K562 (cell line): ENCODE measurements around the gene TOR1AIP1. TPM values are rescaled to one million over a fixed set of nuclear protein-coding genes. Genes with fewer than 3 reads are reported as not detected.

Experiments used
- ARHGAP35 ChIP-seq: fragments of 450-650 bp; IDR thresholded peaks from 2 replicates; pipeline ENCODE4 v1.6.1; 2018; ENCODE audit not compliant: partially characterized antibody
- ARID3B ChIP-seq: fragments of 250-450 bp; sonication (Bioruptor Pico); IDR thresholded peaks from 2 replicates; pipeline ENCODE4 v1.4.0; 2020; ENCODE audit warnings: borderline replicate concordance
- ARNT ChIP-seq, 2 experiments: fragments of 450-650 bp; IDR thresholded peaks; 2 replicates each; pipeline ENCODE4 v1.6.1; 2016; ENCODE audit warnings: mild to moderate bottlenecking in 1 of 2
- CEBPB ChIP-seq: fragments of 450-650 bp; IDR thresholded peaks from 2 replicates; pipeline ENCODE4 v1.6.1; 2016; ENCODE audit warnings: missing genetic modification characterization, missing compliant biosample characterization
- DMBX1 ChIP-seq: fragments of 250-450 bp; sonication (Bioruptor Pico); IDR thresholded peaks from 2 replicates; pipeline ENCODE4 v1.8.0; 2022; ENCODE audit warnings: inconsistent platforms, mild to moderate bottlenecking, moderate library complexity, borderline replicate concordance
- EP400 ChIP-seq: fragments of 450-650 bp; IDR thresholded peaks from 2 replicates; pipeline ENCODE4 v1.6.1; 2017; ENCODE audit warnings: antibody characterized with exemption, mild to moderate bottlenecking, moderate library complexity
- GABPB1 ChIP-seq: sonication (generic); formaldehyde crosslinking; IDR thresholded peaks from 2 replicates; pipeline ENCODE4 v1.8.0; 2022; ENCODE audit warnings: mild to moderate bottlenecking, missing genetic modification reagents
- GTF2E2 ChIP-seq: fragments of 200-800 bp; sonication (Bioruptor generic); IDR thresholded peaks from 2 replicates; pipeline ENCODE4 v1.6.1; 2016; ENCODE audit warnings: missing genetic modification characterization, missing compliant biosample characterization
- L3MBTL2 ChIP-seq: fragments of 450-650 bp; IDR thresholded peaks from 2 replicates; pipeline ENCODE4 v1.6.1; 2016; ENCODE audit warnings: mild to moderate bottlenecking, moderate library complexity
- MCM7 ChIP-seq, 2 experiments: fragments of 450-650 bp; IDR thresholded peaks; 2 replicates each; pipeline ENCODE4 v1.6.1; 2016 to 2018
- NONO ChIP-seq, 2 experiments: fragments of 200-400 bp in 1 of 2; fragments of 450-650 bp in 1 of 2; formaldehyde crosslinking in 1 of 2; IDR thresholded peaks; 2 replicates each; pipeline ENCODE4 v1.6.1; 2017; ENCODE audit warnings: low read depth in 2 of 2, mild to moderate bottlenecking in 2 of 2, moderate library complexity in 2 of 2, low read length in 1 of 2
- NR1H2 ChIP-seq: sonication (generic); formaldehyde crosslinking; IDR thresholded peaks from 2 replicates; pipeline ENCODE4 v1.4.0; 2020; ENCODE audit warnings: mild to moderate bottlenecking, missing genetic modification reagents
- SIN3B ChIP-seq: fragments of 450-650 bp; IDR thresholded peaks from 2 replicates; pipeline ENCODE4 v1.6.1; 2017; ENCODE audit warnings: low read depth, mild to moderate bottlenecking, moderate library complexity
- SNAPC5 ChIP-seq: fragments of 250-450 bp; sonication (Bioruptor Pico); IDR thresholded peaks from 2 replicates; pipeline ENCODE4 v1.8.0; 2021; ENCODE audit warnings: moderate library complexity, mild to moderate bottlenecking, inconsistent platforms
- THRAP3 ChIP-seq: fragments of 450-650 bp; IDR thresholded peaks from 2 replicates; pipeline ENCODE4 v1.6.1; 2016; ENCODE audit warnings: mild to moderate bottlenecking, inconsistent platforms, borderline replicate concordance
- ZBTB2 ChIP-seq: fragments of 450-650 bp; IDR thresholded peaks from 2 replicates; pipeline ENCODE4 v1.6.1; 2016; ENCODE audit warnings: antibody characterized with exemption
- ZNF140 ChIP-seq: fragments of 250-450 bp; sonication (Bioruptor Pico); IDR thresholded peaks from 2 replicates; pipeline ENCODE4 v1.8.0; 2021; ENCODE audit warnings: moderate library complexity, mild to moderate bottlenecking, inconsistent platforms
- ZNF143 ChIP-seq: sonication (generic); formaldehyde crosslinking; IDR thresholded peaks from 2 replicates; pipeline ENCODE4 v1.9.0; 2022; ENCODE audit warnings: mild to moderate bottlenecking, missing genetic modification reagents
- ZNF146 ChIP-seq: IDR thresholded peaks from one replicate; pipeline ENCODE4 v1.6.1; 2018; ENCODE audit warnings: missing compliant biosample characterization; ENCODE audit not compliant: unreplicated experiment
- ZNF778 ChIP-seq: fragments of 450-650 bp; formaldehyde crosslinking; IDR thresholded peaks from 2 replicates; pipeline ENCODE4 v1.4.0; 2020; ENCODE audit warnings: mild to moderate bottlenecking, moderate library complexity
- polyA plus RNA-seq, 8 experiments: library from polyadenylated mRNA; depleted of rRNA in 4 of 8; stranded (reverse) in 5 of 8; unstranded in 3 of 8; fragments of >200 nt; fragmentation: Nextera tagmentation in 2 of 8; fragmentation: Illumina TruSeq in 1 of 8; extraction: Ambion mirVana in 2 of 8; extraction: Trizol in 1 of 8; gene quantifications; 2 replicates each; pipeline versions ENCODE4 v1.2.1 to v1.2.3, GENCODE V29; 2011 to 2014; ENCODE audit warnings: inconsistent platforms in 1 of 8, missing spikeins in 1 of 8
- total RNA-seq, 7 experiments: library from RNA; depleted of rRNA in 6 of 7; stranded (reverse); fragments of >200 nt in 6 of 7; fragmentation: Illumina TruSeq in 2 of 7; extraction: Trizol in 2 of 7; gene quantifications; 2 replicates each; pipeline versions ENCODE4 v1.2.1 to v1.2.3, GENCODE V29; 2011 to 2021; ENCODE audit warnings: low replicate concordance in 1 of 7
- TF ChIP-seq, protein P1 (sequence below): fragments of 250-450 bp; sonication (Bioruptor Pico); IDR thresholded peaks from 2 replicates; pipeline ENCODE4 v1.4.0; 2020; ENCODE audit warnings: mild to moderate bottlenecking
- TF ChIP-seq, protein P2 (sequence below): fragments of 150-350 bp; conservative IDR thresholded peaks from 2 replicates; pipeline ENCODE4 v1.6.1; 2014; ENCODE audit warnings: low read length

TOR1AIP1 gene
- total and polyA plus RNA-seq, 9 of the 15 experiments (the other 6 are each of a cell fraction or from before 2014, with no cell fraction given) = 18.1 to 46.9 (median 35.5) TPM

DNA sequence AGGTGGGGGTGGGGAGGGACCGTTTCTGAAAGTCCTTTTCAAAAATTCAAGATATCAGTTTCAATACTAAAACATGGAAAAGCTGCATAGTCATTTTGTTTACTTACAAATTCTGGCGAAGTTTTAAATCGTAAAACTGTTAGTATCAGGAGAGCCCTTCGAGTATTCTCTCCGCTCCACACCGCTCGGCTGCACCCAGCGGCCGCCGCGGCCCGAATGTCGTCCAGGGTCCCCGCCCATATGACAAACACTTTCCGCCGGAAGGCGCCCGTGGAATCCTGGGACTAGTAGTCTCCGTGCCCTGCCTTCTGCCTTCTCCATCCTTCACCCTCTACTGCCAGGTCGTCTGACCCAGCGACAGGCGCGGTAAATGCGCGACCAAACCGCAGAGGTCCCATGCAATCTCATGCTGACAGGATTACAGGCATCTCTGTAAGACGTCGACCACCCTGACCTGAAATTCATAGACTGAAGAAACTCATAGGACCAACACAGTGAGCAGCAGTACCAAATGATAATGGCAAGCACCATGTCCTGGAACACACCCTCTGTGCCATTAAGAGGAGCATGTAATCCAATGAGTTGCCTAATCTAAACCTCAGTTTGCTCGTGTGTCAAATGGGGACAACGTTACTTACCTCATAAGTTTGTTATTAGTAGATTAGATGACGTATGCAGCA lies 4.4 kb upstream of the TOR1AIP1 start, which contains the start of gene TOR1AIP2 (continued):
- TF ChIP-seq ARHGAP35 (no peak), EP400 (peak; percentile 65), NONO (IDR thresholded peaks at IDR 0.05; ENCODE audit: low read depth in 2 of 2, low read length in 1 of 2) (peak in 1 of 2 experiments; percentile 53; a peak in 2 of 4 replicates), ZNF778 (CRISPR knock-in tag) (no peak), ZNF146 (no peak), ZNF143 (CRISPR knock-in tag) (peak; percentile 95), L3MBTL2 (peak; percentile 72), GTF2E2 (tag) (0 out of 2 replicates have a peak, but pooled peaks have one; percentile 44), ZNF140 (CRISPR knock-in tag) (no peak), DMBX1 (CRISPR knock-in tag) (no peak), ARNT (IDR thresholded peaks at IDR 0.05) (no peak; a peak in 2 of 4 replicates), GABPB1 (CRISPR knock-in tag) (peak; percentile 98), THRAP3 (no peak), CEBPB (tag) (peak; percentile 95), SIN3B (no peak; the same call in 1 of the 2 replicates), ARID3B (CRISPR knock-in tag) (no peak), NR1H2 (CRISPR knock-in tag) (no peak), SNAPC5 (CRISPR knock-in tag) (no peak), ZBTB2 (peak; percentile 62; the same call in 1 of the 2 replicates), MCM7 (IDR thresholded peaks at IDR 0.05) (no peak)
- TF ChIP-seq, protein P1, sequence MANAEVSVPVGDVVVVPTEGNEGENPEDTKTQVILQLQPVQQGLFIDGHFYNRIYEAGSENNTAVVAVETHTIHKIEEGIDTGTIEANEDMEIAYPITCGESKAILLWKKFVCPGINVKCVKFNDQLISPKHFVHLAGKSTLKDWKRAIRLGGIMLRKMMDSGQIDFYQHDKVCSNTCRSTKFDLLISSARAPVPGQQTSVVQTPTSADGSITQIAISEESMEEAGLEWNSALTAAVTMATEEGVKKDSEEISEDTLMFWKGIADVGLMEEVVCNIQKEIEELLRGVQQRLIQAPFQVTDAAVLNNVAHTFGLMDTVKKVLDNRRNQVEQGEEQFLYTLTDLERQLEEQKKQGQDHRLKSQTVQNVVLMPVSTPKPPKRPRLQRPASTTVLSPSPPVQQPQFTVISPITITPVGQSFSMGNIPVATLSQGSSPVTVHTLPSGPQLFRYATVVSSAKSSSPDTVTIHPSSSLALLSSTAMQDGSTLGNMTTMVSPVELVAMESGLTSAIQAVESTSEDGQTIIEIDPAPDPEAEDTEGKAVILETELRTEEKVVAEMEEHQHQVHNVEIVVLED (CRISPR knock-in tag) = no peak
- TF ChIP-seq, protein P2, sequence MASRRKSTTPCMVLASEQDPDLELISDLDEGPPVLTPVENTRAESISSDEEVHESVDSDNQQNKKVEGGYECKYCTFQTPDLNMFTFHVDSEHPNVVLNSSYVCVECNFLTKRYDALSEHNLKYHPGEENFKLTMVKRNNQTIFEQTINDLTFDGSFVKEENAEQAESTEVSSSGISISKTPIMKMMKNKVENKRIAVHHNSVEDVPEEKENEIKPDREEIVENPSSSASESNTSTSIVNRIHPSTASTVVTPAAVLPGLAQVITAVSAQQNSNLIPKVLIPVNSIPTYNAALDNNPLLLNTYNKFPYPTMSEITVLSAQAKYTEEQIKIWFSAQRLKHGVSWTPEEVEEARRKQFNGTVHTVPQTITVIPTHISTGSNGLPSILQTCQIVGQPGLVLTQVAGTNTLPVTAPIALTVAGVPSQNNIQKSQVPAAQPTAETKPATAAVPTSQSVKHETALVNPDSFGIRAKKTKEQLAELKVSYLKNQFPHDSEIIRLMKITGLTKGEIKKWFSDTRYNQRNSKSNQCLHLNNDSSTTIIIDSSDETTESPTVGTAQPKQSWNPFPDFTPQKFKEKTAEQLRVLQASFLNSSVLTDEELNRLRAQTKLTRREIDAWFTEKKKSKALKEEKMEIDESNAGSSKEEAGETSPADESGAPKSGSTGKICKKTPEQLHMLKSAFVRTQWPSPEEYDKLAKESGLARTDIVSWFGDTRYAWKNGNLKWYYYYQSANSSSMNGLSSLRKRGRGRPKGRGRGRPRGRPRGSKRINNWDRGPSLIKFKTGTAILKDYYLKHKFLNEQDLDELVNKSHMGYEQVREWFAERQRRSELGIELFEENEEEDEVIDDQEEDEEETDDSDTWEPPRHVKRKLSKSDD = no peak
